SK-N-SH (cell line): ENCODE data around the gene MRPS7. TPM values are rescaled to one million over a fixed set of nuclear protein-coding genes. Genes with fewer than 3 reads are reported as not detected.

Source experiments
- CTCF ChIA-PET: fragments of 300-600, 350-600 bp; formaldehyde crosslinking; extraction: SDS; loops from one replicate; lab custom pipeline; 2021; lab: Yijun Ruan, JAX
- POLR2A ChIA-PET: fragments of 350-600 bp; sonication (Branson Sonifier 250); formaldehyde crosslinking; extraction: SDS; loops from one replicate; lab custom pipeline; 2020; ENCODE audit warnings: antibody characterized with exemption, inconsistent platforms; lab: Yijun Ruan, JAX
- DNase-seq: peaks from one replicate; pipeline ENCODE4 v3.0.0; 2012
- H2AFZ ChIP-seq: fragments of 200-600 bp; sonication (generic); 2 replicates; pipeline ENCODE4 v1.8.1; 2016; ENCODE audit warnings: antibody characterized with exemption, mild to moderate bottlenecking, low read depth
- H3F3A ChIP-seq: fragments of 200-600 bp; sonication (generic); replicated peaks from 2 replicates; pipeline ENCODE3; 2016; ENCODE audit warnings: antibody characterized with exemption, mild to moderate bottlenecking; ENCODE audit not compliant: insufficient read depth
- H3K27ac ChIP-seq, 2 experiments: fragments of 200-500 bp in 1 of 2; fragments of 200-600 bp in 1 of 2; sonication (Bioruptor generic) in 1 of 2; sonication (generic), shearing (Covaris generic) in 1 of 2; 2 replicates each; pipeline versions ENCODE4 v1.5.1 to v1.6.1; 2014 to 2016; ENCODE audit warnings: low read depth in 2 of 2, inconsistent platforms in 1 of 2, low read length in 1 of 2, mild to moderate bottlenecking in 1 of 2, mixed read lengths in 1 of 2
- H3K27me3 ChIP-seq: fragments of 200-600 bp; sonication (generic), shearing (Covaris generic); 2 replicates; pipeline ENCODE4 v1.6.1; 2016; ENCODE audit warnings: mixed run types; ENCODE audit not compliant: insufficient read depth
- H3K36me3 ChIP-seq, 2 experiments: fragments of 200-500 bp in 1 of 2; fragments of 200-600 bp in 1 of 2; sonication (Bioruptor generic) in 1 of 2; sonication (generic) in 1 of 2; replicated peaks in 1 of 2; 2 replicates each; pipeline versions ENCODE3 to v1.5.1; 2014 to 2016; ENCODE audit warnings: low read length in 1 of 2, mild to moderate bottlenecking in 1 of 2; ENCODE audit not compliant: insufficient read depth in 2 of 2, control insufficient read depth in 1 of 2
- H3K4me1 ChIP-seq, 2 experiments: fragments of 200-500 bp in 1 of 2; fragments of 200-600 bp in 1 of 2; sonication (Bioruptor generic) in 1 of 2; sonication (generic), shearing (Covaris generic) in 1 of 2; 2 replicates each; pipeline versions ENCODE4 v1.5.1 to v1.6.1; 2014 to 2016; ENCODE audit warnings: low read depth in 1 of 2, low read length in 1 of 2, mixed run types in 1 of 2; ENCODE audit not compliant: insufficient read depth in 2 of 2, control insufficient read depth in 1 of 2
- H3K4me2 ChIP-seq: fragments of 200-600 bp; sonication (generic), shearing (Covaris generic); 2 replicates; pipeline ENCODE4 v1.6.1; 2017; ENCODE audit warnings: mixed run types
- H3K4me3 ChIP-seq, 2 experiments: fragments of 200-500 bp in 1 of 2; fragments of 200-600 bp in 1 of 2; sonication (Bioruptor generic) in 1 of 2; sonication (generic), shearing (Covaris generic) in 1 of 2; 2 replicates each; pipeline versions ENCODE4 v1.5.1 to v1.8.1; 2014 to 2016; ENCODE audit warnings: low read depth in 2 of 2, inconsistent platforms in 1 of 2, low read length in 1 of 2, mild to moderate bottlenecking in 1 of 2, mixed read lengths in 1 of 2, moderate library complexity in 1 of 2
- H3K79me2 ChIP-seq: fragments of 200-600 bp; sonication (generic); 2 replicates; pipeline ENCODE4 v1.8.1; 2017; ENCODE audit warnings: mild to moderate bottlenecking; ENCODE audit not compliant: insufficient read depth
- H3K9ac ChIP-seq: fragments of 200-600 bp; sonication (generic); 2 replicates; pipeline ENCODE4 v1.6.1; 2017; ENCODE audit warnings: mixed run types
- H3K9me2 ChIP-seq: fragments of 200-600 bp; sonication (generic); 2 replicates; pipeline ENCODE4 v1.6.1; 2017; ENCODE audit warnings: mixed run types
- H3K9me3 ChIP-seq: fragments of 200-600 bp; sonication (generic); 2 replicates; pipeline ENCODE4 v1.6.1; 2017; ENCODE audit warnings: mixed run types, mild to moderate bottlenecking, moderate library complexity
- H4K20me1 ChIP-seq: fragments of 200-600 bp; sonication (generic); 2 replicates; pipeline ENCODE4 v1.6.1; 2017; ENCODE audit warnings: mild to moderate bottlenecking, mixed run types; ENCODE audit not compliant: insufficient read depth
- CHD2 ChIP-seq: fragments of 150-350 bp; IDR thresholded peaks from 2 replicates; pipeline ENCODE4 v1.6.1; 2018; ENCODE audit warnings: low read length; ENCODE audit not compliant: partially characterized antibody
- ELF1 ChIP-seq: IDR thresholded peaks from 2 replicates; pipeline ENCODE4 v1.4.0; 2012
- EP300 ChIP-seq, 2 experiments: IDR thresholded peaks; 2 replicates each; pipeline versions ENCODE4 v1.4.0 to v1.6.1; 2012; ENCODE audit warnings: borderline replicate concordance in 1 of 2, low read depth in 1 of 2, low read length in 1 of 2
- FOXJ3 ChIP-seq: sonication (generic); formaldehyde crosslinking; IDR thresholded peaks from 2 replicates; pipeline ENCODE4 v1.5.1; 2020; ENCODE audit warnings: mild to moderate bottlenecking, missing genetic modification reagents
- GATA2 ChIP-seq: sonication (generic); formaldehyde crosslinking; IDR thresholded peaks from 2 replicates; pipeline ENCODE4 v1.5.0; 2020; ENCODE audit warnings: mild to moderate bottlenecking, missing genetic modification reagents
- MXI1 ChIP-seq: IDR thresholded peaks from 2 replicates; pipeline ENCODE4 v1.6.1; 2012; ENCODE audit warnings: mild to moderate bottlenecking, low read depth, low read length, improper control_type of control experiment
- PBX3 ChIP-seq: IDR thresholded peaks from 2 replicates; pipeline ENCODE4; 2012
- POLR2AphosphoS5 ChIP-seq: IDR thresholded peaks from 2 replicates; pipeline ENCODE4 v1.6.1; 2012; ENCODE audit warnings: low read depth, low read length
- RAD21 ChIP-seq: IDR thresholded peaks from 2 replicates; pipeline ENCODE4 v1.6.1; 2012; ENCODE audit warnings: mild to moderate bottlenecking, low read length
- RCOR1 ChIP-seq: fragments of 150-350 bp; IDR thresholded peaks from 2 replicates; pipeline ENCODE4 v1.6.1; 2017; ENCODE audit warnings: antibody characterized with exemption, low read length
- RFX5 ChIP-seq: IDR thresholded peaks from 2 replicates; pipeline ENCODE4 v1.6.1; 2012; ENCODE audit warnings: mild to moderate bottlenecking, improper control_type of control experiment, low read length
- SMC3 ChIP-seq: IDR thresholded peaks from 2 replicates; pipeline ENCODE4 v1.6.1; 2012; ENCODE audit warnings: low read depth, low read length, improper control_type of control experiment
- USF1 ChIP-seq: IDR thresholded peaks from 2 replicates; pipeline ENCODE4 v1.4.0; 2012; ENCODE audit warnings: low read depth, borderline replicate concordance
- ZBTB33 ChIP-seq: IDR thresholded peaks from 2 replicates; pipeline ENCODE4 v1.4.0; 2012; ENCODE audit warnings: low read depth, borderline replicate concordance
- WGBS: methylation state at CpG from one replicate; pipeline ENCODE4 v1.1.6; 2017; ENCODE audit warnings: low lambda C conversion rate; 5-methylcytosine and 5-hydroxymethylcytosine counted together
- polyA plus RNA-seq, 3 experiments: library from polyadenylated mRNA; depleted of rRNA; stranded (reverse); fragments of >200 nt; gene quantifications; 2 replicates each; pipeline ENCODE4 v1.2.3, GENCODE V29; 2012

MRPS7 gene
- polyA plus RNA-seq, 1 of the 3 experiments (the other 2 are of a cell fraction) = 82.8 TPM

GRCh38 chr17:75244133-75244866 lies 17.4 kb upstream of the MRPS7 start:
- no peak overlapping the region for H3K4me2 ChIP-seq
- H2AFZ ChIP-seq = no peak overlapping the region
- ChIA-PET POLR2A (interaction anchor here (1.3 kb wide), 1 partner anchor 17 kb away, joined by 3 read pairs; the partner anchor contains the start of gene GGA3), CTCF (interaction anchor here (0.6 to 1.6 kb wide), 4 partner anchors 12 to 168 kb away, joined by 3 to 7 read pairs (median 4); no protein-coding TSS in a partner anchor)
- peaks cover 0 to 3% of the 10 kb centered on the region in 2 experiments; a peak in 1 of 4 replicates for H3K4me1 ChIP-seq
- H3K9me3 ChIP-seq = no peaks in the 10 kb centered on the region
- H3K9me2 ChIP-seq = no peaks in the 10 kb centered on the region
- TF ChIP-seq FOXJ3 (CRISPR knock-in tag) = no peak
- TF ChIP-seq ZBTB33 = no peak
- no peak for TF ChIP-seq SMC3
- TF ChIP-seq CHD2 = no peak
- TF ChIP-seq ELF1 = no peak
- no peak for TF ChIP-seq PBX3
- no peak for TF ChIP-seq RFX5
- no peak for TF ChIP-seq MXI1
- TF ChIP-seq EP300 (IDR thresholded peaks at IDR 0.05; ENCODE audit: borderline replicate concordance in 1 of 2, low read depth in 1 of 2, low read length in 1 of 2) = no peak
- no peak for TF ChIP-seq POLR2AphosphoS5
- TF ChIP-seq RAD21 = no peak
- TF ChIP-seq USF1 = no peak
- TF ChIP-seq GATA2 (CRISPR knock-in tag) = no peak
- TF ChIP-seq RCOR1 = no peak
- peaks cover 35 to 72% of the 10 kb centered on the region in 2 experiments for H3K36me3 ChIP-seq
- WGBS = 94% methylated on average over 22 of the region's 22 CpGs
- no peak overlapping the region for H3K27ac ChIP-seq
- H3K79me2 ChIP-seq = peaks cover 17% of the 10 kb centered on the region; the same call in 1 of the 2 replicates
- H3K4me3 ChIP-seq = no peak overlapping the region
- H4K20me1 ChIP-seq = 0 out of 2 replicates have a peak, but pooled peaks cover under 1% of the 10 kb centered on the region
- no peak for DNase-seq
- H3K9ac ChIP-seq = no peak overlapping the region
- no peaks in the 10 kb centered on the region for H3K27me3 ChIP-seq
- H3F3A ChIP-seq = peaks cover 4% of the 10 kb centered on the region
